KMS-11 (cell line): ENCODE measurements around the gene SCNN1B.
A peak's percentile ranks its signal among the peaks of the same experiment; 100 is the strongest.

Source experiments
- H2AFZ ChIP-seq: fragments of 200-600 bp; sonication (generic); 2 replicates; pipeline ENCODE4 v1.6.1; 2016; ENCODE audit warnings: antibody characterized with exemption, mixed run types, low read depth
- H3K27ac ChIP-seq: fragments of 200-600 bp; sonication (generic); 2 replicates; pipeline ENCODE4 v1.6.1; 2016; ENCODE audit warnings: mild to moderate bottlenecking, mixed run types
- H3K27me3 ChIP-seq: fragments of 200-600 bp; sonication (generic); 2 replicates; pipeline ENCODE4 v1.6.1; 2017; ENCODE audit warnings: mild to moderate bottlenecking, low read depth, mixed run types, moderate library complexity; ENCODE audit not compliant: insufficient read depth
- H3K36me3 ChIP-seq: fragments of 200-600 bp; sonication (generic); 2 replicates; pipeline ENCODE4 v1.6.1; 2017; ENCODE audit warnings: mild to moderate bottlenecking, mixed run types; ENCODE audit not compliant: insufficient read depth
- H3K4me1 ChIP-seq: fragments of 200-600 bp; sonication (generic); 2 replicates; pipeline ENCODE4 v1.6.1; 2016; ENCODE audit warnings: mild to moderate bottlenecking, low read depth, mixed run types; ENCODE audit not compliant: poor library complexity, severe bottlenecking
- H3K4me2 ChIP-seq: fragments of 200-600 bp; sonication (generic); 2 replicates; pipeline ENCODE4 v1.7.0; 2016; ENCODE audit warnings: mild to moderate bottlenecking, mixed run types
- H3K4me3 ChIP-seq: fragments of 200-600 bp; sonication (generic); IDR thresholded peaks from 2 replicates; pipeline ENCODE4 v1.6.1; 2017; ENCODE audit warnings: low read depth, low read length, mixed read lengths; ENCODE audit not compliant: insufficient read depth
- H3K79me2 ChIP-seq: fragments of 200-600 bp; sonication (generic); 2 replicates; pipeline ENCODE4 v1.6.1; 2016; ENCODE audit warnings: low read depth, mixed run types; ENCODE audit not compliant: insufficient read depth
- H3K9ac ChIP-seq: fragments of 200-600 bp; sonication (generic); 2 replicates; pipeline ENCODE4 v1.6.1; 2016; ENCODE audit warnings: mild to moderate bottlenecking, mixed run types
- H4K20me1 ChIP-seq: fragments of 200-600 bp; sonication (generic); 2 replicates; pipeline ENCODE4 v1.6.1; 2016; ENCODE audit warnings: mild to moderate bottlenecking, mixed run types; ENCODE audit not compliant: insufficient read depth
- TF ChIP-seq, protein P1 (sequence below): fragments of 200-600 bp; sonication (generic); conservative IDR thresholded peaks from 2 replicates; pipeline ENCODE4 v1.6.1; 2017; ENCODE audit warnings: low read depth, mild to moderate bottlenecking, antibody characterized with exemption, low read length, moderate library complexity, mixed read lengths

The SCNN1B gene

GRCh38 chr16:23384878-23385277 is 82.8 kb downstream of the SCNN1B start:
- Histone ChIP-seq H3K79me2 (no peaks in the 10 kb centered on the region), H3K36me3 (no peaks in the 10 kb centered on the region), H4K20me1 (no peaks in the 10 kb centered on the region), H3K4me1 (peaks cover 30% of the 10 kb centered on the region), H3K27me3 (no peaks in the 10 kb centered on the region), H3K4me2 (peak overlapping the region; percentile 29; the same call in 1 of the 2 replicates), H3K27ac (peak overlapping the region; percentile 28; the same call in 1 of the 2 replicates), H3K9ac (no peak overlapping the region), H2AFZ (no peak overlapping the region), H3K4me3 (no peak overlapping the region)
- TF ChIP-seq, protein P1, sequence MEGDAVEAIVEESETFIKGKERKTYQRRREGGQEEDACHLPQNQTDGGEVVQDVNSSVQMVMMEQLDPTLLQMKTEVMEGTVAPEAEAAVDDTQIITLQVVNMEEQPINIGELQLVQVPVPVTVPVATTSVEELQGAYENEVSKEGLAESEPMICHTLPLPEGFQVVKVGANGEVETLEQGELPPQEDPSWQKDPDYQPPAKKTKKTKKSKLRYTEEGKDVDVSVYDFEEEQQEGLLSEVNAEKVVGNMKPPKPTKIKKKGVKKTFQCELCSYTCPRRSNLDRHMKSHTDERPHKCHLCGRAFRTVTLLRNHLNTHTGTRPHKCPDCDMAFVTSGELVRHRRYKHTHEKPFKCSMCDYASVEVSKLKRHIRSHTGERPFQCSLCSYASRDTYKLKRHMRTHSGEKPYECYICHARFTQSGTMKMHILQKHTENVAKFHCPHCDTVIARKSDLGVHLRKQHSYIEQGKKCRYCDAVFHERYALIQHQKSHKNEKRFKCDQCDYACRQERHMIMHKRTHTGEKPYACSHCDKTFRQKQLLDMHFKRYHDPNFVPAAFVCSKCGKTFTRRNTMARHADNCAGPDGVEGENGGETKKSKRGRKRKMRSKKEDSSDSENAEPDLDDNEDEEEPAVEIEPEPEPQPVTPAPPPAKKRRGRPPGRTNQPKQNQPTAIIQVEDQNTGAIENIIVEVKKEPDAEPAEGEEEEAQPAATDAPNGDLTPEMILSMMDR: no peak

- TF ChIP-seq, protein P1: no peak
- Histone ChIP-seq H2AFZ (no peak overlapping the region), H3K36me3 (no peaks in the 10 kb centered on the region), H3K4me2 (no peak overlapping the region; the same call in 1 of the 2 replicates), H3K9ac (no peak overlapping the region), H3K4me3 (no peak overlapping the region), H3K27ac (no peak overlapping the region; the same call in 1 of the 2 replicates), H4K20me1 (no peaks in the 10 kb centered on the region), H3K79me2 (no peaks in the 10 kb centered on the region), H3K4me1 (peaks cover 30% of the 10 kb centered on the region), H3K27me3 (no peaks in the 10 kb centered on the region)
Observed at GRCh38 chr16:23385441-23385840, 83.3 kb downstream of the SCNN1B start.

DNA sequence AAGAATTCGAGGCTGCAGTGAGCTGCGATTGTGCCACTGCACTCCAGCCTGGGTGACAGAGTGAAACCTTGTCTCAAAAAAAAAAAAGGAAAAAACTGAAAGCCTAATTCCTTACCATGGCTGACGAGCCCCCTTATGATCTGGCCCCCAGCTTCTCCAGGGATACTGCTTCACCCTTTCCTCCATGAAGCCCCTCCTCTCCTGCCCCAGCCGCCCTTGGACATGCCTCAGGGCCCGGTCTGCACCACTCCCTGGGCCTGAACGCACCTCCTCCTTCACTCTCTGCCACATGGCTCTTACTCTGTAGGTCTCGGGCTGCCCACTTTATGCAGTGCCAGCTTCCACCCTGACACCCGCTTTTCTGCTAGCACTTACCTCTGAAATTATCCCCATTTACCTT is 85.6 kb downstream of the SCNN1B start:
- Histone ChIP-seq H3K9ac (no peak overlapping the region), H3K79me2 (no peaks in the 10 kb centered on the region), H3K4me3 (no peak overlapping the region), H4K20me1 (no peaks in the 10 kb centered on the region), H3K27ac (no peak overlapping the region), H3K4me2 (no peak overlapping the region), H3K36me3 (no peaks in the 10 kb centered on the region), H3K27me3 (no peaks in the 10 kb centered on the region), H3K4me1 (peaks cover 34% of the 10 kb centered on the region), H2AFZ (no peak overlapping the region)
- TF ChIP-seq, protein P1: no peak

- Histone ChIP-seq H3K4me3 (no peak overlapping the region), H4K20me1 (no peaks in the 10 kb centered on the region), H3K36me3 (no peaks in the 10 kb centered on the region), H3K4me2 (no peak overlapping the region), H2AFZ (no peak overlapping the region), H3K79me2 (no peaks in the 10 kb centered on the region), H3K9ac (no peak overlapping the region), H3K27me3 (no peaks in the 10 kb centered on the region), H3K4me1 (peaks cover 43% of the 10 kb centered on the region), H3K27ac (no peak overlapping the region)
- TF ChIP-seq, protein P1: no peak
Observed at GRCh38 chr16:23388786-23389185, 86.7 kb downstream of the SCNN1B start.
